DMS 273 (cell line): Measurements from ENCODE around the gene HERC3.

Source experiments
- DNase-seq: peaks from one replicate; lab custom pipeline; 2025; ENCODE audit not compliant: unreplicated experiment; lab: John Stamatoyannopoulos, UW

Gene HERC3

GRCh38 chr4:88659055-88659889, 67.0 kb downstream of the HERC3 start:
- DNase-seq: peak; percentile 64

GRCh38 chr4:88659890-88660208, 67.6 kb downstream of the HERC3 start:
- DNase-seq: no peak

GRCh38 chr4:88660446-88661294, 68.4 kb downstream of the HERC3 start:
- DNase-seq: no peak

- no peak for DNase-seq
Observed at GRCh38 chr4:88661739-88662138, 69.5 kb downstream of the HERC3 start.

GRCh38 chr4:88672987-88673386, 80.7 kb downstream of the HERC3 start:
- peak; percentile 44 for DNase-seq

GRCh38 chr4:88673886-88674285, 81.6 kb downstream of the HERC3 start:
- no peak for DNase-seq

- no peak for DNase-seq
Observed at GRCh38 chr4:88674565-88674964, 82.3 kb downstream of the HERC3 start.

- peak; percentile 72 for DNase-seq
Observed at GRCh38 chr4:88674979-88675378, 82.7 kb downstream of the HERC3 start.

GRCh38 chr4:88675543-88675942, 83.3 kb downstream of the HERC3 start:
- no peak for DNase-seq

GRCh38 chr4:88681209-88681608, 88.9 kb downstream of the HERC3 start:
- DNase-seq: no peak

GRCh38 chr4:88690355-88690754, 98.1 kb downstream of the HERC3 start:
- DNase-seq: no peak

- DNase-seq: no peak
Observed at GRCh38 chr4:88693792-88694191, 101.5 kb downstream of the HERC3 start.

GRCh38 chr4:88696630-88697029, 104.3 kb downstream of the HERC3 start:
- no peak for DNase-seq

GRCh38 chr4:88697141-88697540, 104.9 kb downstream of the HERC3 start:
- DNase-seq: no peak

GRCh38 chr4:88697588-88698329, 105.5 kb downstream of the HERC3 start, which contains the start of gene NAP1L5:
TSS of gene NAP1L5 (minus strand) at chr4:88697829. CDS start at chr4:88697754, 75 bp downstream.
- no peak for DNase-seq

GRCh38 chr4:88698519-88698918, 106.2 kb downstream of the HERC3 start:
- no peak for DNase-seq

GRCh38 chr4:88702782-88703181, 110.5 kb downstream of the HERC3 start:
- peak; percentile 13 for DNase-seq

GRCh38 chr4:88705223-88705622, 112.9 kb downstream of the HERC3 start:
- no peak for DNase-seq

- DNase-seq: no peak
Observed at GRCh38 chr4:88705805-88706492, 113.7 kb downstream of the HERC3 start.

- DNase-seq: peak; percentile 33
Observed at GRCh38 chr4:88706574-88706973, 114.3 kb downstream of the HERC3 start.

- DNase-seq: no peak
Observed at GRCh38 chr4:88709989-88710388, 117.7 kb downstream of the HERC3 start.
